ENCODE results near the gene EN2.

Gene EN2

DNA sequence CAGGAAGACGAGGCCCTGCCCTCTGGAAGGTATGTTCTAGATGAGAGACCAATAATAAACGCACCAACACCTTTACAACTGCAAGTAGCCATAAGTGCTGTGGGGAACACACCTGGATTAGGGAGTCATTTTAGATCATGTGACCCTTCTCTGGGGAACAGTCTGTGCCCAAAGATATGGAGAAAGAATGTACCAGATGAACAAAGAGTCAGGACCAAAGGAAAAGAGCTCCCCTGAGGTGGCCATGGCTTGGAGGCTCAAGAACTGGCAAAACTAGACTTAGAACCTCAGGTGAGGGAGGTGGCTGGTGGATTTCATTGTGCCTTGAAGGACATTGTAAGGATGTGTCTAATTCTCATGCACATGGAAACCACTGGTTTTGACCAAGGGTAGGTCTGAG is 10.3 kb upstream of the EN2 start:
- no peak for TF ChIP-seq ZBTB7A (IDR thresholded peaks at IDR 0.05; ENCODE audit: low read depth)
- TF ChIP-seq, protein P1, sequence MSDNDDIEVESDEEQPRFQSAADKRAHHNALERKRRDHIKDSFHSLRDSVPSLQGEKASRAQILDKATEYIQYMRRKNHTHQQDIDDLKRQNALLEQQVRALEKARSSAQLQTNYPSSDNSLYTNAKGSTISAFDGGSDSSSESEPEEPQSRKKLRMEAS (IDR thresholded peaks at IDR 0.05), result no peak

DNA sequence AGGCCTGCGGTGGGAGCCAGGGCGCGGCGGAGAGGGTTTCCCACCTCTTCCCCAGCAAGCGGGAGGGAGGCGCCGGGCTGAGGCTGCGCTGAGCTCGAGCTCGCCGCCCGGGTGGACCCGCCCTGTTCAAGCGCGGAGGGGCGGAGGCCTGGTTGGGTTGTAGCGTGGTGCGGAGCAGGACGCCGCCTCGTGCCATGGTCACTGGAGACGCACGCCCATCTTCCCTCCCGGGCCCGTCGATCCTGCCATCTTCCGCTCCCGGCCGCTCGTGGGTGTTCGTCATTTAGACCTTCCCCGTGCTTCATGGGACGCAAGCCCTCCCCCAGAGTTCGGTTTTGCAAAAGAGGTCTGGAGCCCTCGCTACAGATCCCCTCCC is 9.3 kb upstream of the EN2 start:
- TF ChIP-seq YY1 (IDR thresholded peaks at IDR 0.05; ENCODE audit: low read depth), result no peak
- no peak for TF ChIP-seq TAF1 (IDR thresholded peaks at IDR 0.05; ENCODE audit: low read depth)
- TF ChIP-seq FOXM1 (IDR thresholded peaks at IDR 0.05; ENCODE audit: borderline replicate concordance, low read depth), result no peak
- TF ChIP-seq TCF12 (IDR thresholded peaks at IDR 0.05; ENCODE audit: low read depth), result no peak
- TF ChIP-seq TEAD4 (IDR thresholded peaks at IDR 0.05), result no peak
- TF ChIP-seq, protein P2, sequence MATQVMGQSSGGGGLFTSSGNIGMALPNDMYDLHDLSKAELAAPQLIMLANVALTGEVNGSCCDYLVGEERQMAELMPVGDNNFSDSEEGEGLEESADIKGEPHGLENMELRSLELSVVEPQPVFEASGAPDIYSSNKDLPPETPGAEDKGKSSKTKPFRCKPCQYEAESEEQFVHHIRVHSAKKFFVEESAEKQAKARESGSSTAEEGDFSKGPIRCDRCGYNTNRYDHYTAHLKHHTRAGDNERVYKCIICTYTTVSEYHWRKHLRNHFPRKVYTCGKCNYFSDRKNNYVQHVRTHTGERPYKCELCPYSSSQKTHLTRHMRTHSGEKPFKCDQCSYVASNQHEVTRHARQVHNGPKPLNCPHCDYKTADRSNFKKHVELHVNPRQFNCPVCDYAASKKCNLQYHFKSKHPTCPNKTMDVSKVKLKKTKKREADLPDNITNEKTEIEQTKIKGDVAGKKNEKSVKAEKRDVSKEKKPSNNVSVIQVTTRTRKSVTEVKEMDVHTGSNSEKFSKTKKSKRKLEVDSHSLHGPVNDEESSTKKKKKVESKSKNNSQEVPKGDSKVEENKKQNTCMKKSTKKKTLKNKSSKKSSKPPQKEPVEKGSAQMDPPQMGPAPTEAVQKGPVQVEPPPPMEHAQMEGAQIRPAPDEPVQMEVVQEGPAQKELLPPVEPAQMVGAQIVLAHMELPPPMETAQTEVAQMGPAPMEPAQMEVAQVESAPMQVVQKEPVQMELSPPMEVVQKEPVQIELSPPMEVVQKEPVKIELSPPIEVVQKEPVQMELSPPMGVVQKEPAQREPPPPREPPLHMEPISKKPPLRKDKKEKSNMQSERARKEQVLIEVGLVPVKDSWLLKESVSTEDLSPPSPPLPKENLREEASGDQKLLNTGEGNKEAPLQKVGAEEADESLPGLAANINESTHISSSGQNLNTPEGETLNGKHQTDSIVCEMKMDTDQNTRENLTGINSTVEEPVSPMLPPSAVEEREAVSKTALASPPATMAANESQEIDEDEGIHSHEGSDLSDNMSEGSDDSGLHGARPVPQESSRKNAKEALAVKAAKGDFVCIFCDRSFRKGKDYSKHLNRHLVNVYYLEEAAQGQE (IDR thresholded peaks at IDR 0.05; ENCODE audit: low read depth), result no peak
- no peak for TF ChIP-seq ZBTB7A (IDR thresholded peaks at IDR 0.05; ENCODE audit: low read depth)
- no peak for TF ChIP-seq EP300 (IDR thresholded peaks at IDR 0.05; ENCODE audit: borderline replicate concordance)
- TF ChIP-seq CEBPB (IDR thresholded peaks at IDR 0.05), result no peak
- TF ChIP-seq CREB1 (IDR thresholded peaks at IDR 0.05; ENCODE audit: low read depth), result no peak
- no peak for TF ChIP-seq RAD21 (IDR thresholded peaks at IDR 0.05; ENCODE audit: low read depth)
- TF ChIP-seq, protein P3, sequence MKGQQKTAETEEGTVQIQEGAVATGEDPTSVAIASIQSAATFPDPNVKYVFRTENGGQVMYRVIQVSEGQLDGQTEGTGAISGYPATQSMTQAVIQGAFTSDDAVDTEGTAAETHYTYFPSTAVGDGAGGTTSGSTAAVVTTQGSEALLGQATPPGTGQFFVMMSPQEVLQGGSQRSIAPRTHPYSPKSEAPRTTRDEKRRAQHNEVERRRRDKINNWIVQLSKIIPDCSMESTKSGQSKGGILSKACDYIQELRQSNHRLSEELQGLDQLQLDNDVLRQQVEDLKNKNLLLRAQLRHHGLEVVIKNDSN (IDR thresholded peaks at IDR 0.05), result no peak
- no peak for TF ChIP-seq EGR1 (IDR thresholded peaks at IDR 0.05)
- TF ChIP-seq NFIC (IDR thresholded peaks at IDR 0.05), result no peak
- TF ChIP-seq, protein P1 (IDR thresholded peaks at IDR 0.05), result no peak

DNA sequence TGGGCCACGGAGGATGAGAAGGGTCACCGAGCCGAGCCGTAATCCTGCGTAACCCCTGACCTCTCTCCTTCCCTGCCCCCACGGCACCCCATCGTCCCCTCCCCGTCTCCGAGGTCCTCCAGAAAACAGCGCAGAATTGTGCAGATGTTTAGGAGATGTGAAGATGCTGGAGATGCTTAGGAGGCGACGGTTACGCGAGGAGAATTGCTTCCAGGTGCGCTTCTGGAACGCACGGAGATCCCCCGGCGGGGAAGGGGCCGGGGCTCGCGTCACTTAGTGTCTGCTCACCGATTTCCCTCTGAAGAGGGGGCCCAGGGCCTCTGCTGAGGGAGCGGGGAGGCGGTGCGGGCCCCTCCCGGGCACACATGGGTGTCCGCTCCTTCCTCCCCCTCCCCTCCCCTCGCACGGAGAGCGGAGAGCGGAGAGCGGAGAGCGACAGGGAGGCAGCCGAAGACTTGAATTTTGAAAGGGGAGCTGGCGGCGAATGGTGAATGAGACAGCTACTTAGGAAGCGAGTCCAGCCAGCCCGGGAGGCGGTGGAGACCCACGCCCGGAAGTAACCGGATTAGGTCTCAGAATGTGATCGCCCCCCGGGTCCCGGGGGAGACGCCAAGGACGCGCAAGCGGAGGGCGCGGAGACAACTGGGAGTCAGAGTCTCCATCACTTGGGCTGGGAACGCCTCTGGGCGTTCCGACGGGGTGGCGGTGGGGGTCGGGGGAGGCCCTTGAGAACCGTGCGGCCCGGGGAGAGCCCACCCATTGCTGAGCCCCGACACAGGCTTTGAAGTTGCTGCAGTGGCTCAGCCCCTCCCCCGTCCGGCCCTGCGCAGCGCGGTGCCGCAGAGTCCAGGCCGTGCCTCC is 8.7 kb upstream of the EN2 start:
- no peak for TF ChIP-seq EP300 (IDR thresholded peaks at IDR 0.05; ENCODE audit: borderline replicate concordance)
- no peak for TF ChIP-seq CEBPB (IDR thresholded peaks at IDR 0.05)

DNA sequence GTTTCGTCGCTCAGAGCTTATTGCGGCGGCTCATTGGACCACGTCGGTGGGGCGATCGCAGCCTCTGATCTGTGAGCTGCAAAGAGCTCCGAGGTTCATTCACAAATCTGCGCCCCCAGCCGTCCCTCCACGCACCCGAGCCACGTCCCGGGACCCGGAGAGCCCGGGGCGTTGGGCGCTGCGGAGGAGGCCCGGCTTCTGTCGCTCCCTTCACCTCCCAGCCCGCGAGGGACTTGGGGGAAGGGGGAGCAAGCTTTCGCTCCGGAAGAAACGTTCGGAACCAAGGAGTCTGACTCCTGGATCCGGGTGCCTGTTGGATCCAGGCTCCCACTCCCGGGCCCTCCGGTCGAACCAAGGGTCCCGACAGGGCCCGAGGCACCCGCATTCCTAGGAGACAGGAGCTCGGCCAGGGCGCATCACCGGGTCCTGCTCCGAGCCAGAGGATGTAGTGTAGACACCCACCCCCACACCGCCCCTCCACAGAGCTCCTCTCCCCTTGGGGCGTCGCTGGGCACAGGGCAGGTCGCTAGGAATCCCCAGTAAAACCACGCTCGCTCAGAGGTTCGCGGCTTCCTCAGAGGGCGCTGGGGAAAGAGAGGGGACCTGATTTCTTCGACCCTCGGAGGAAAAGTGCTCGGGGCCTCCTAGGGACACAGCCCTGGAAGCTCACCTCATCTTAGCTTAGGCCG is 7.9 kb upstream of the EN2 start:
- TF ChIP-seq NFIC (IDR thresholded peaks at IDR 0.05), result no peak
- TF ChIP-seq CEBPB (IDR thresholded peaks at IDR 0.05), result no peak
- TF ChIP-seq ZBTB7A (IDR thresholded peaks at IDR 0.05; ENCODE audit: low read depth), result no peak
- TF ChIP-seq TCF12 (IDR thresholded peaks at IDR 0.05; ENCODE audit: low read depth), result no peak
- no peak for TF ChIP-seq EP300 (IDR thresholded peaks at IDR 0.05; ENCODE audit: borderline replicate concordance)
- no peak for TF ChIP-seq RAD21 (IDR thresholded peaks at IDR 0.05; ENCODE audit: low read depth)

DNA sequence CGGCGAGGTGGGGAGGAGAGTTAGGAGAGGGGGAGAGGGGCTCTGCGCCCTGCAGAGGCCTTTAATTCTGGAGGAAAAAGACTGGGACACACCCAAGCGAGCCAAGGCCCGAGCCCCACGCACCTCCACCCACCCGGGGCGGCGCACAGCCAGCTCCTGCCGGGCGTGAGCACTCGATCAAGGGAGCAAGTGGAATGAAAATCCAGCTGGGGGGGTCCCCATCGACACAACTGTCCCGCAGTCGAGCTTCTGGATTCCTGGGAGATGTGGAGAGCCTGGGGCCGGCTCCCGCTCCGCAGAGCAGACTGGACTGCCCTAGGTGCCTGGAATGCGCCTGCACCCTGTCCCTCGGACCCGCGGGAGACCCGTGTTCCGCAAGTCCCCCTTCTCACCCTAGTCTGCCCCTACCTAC is 7.4 kb upstream of the EN2 start:
- TF ChIP-seq, protein P3 (IDR thresholded peaks at IDR 0.05), result no peak
- TF ChIP-seq RAD21 (IDR thresholded peaks at IDR 0.05; ENCODE audit: low read depth), result no peak
- TF ChIP-seq, protein P1 (IDR thresholded peaks at IDR 0.05), result no peak
- no peak for TF ChIP-seq NFIC (IDR thresholded peaks at IDR 0.05)
- TF ChIP-seq CREB1 (IDR thresholded peaks at IDR 0.05; ENCODE audit: low read depth), result no peak
- TF ChIP-seq CEBPB (IDR thresholded peaks at IDR 0.05), result no peak
- no peak for TF ChIP-seq TCF12 (IDR thresholded peaks at IDR 0.05; ENCODE audit: low read depth)
- no peak for TF ChIP-seq TEAD4 (IDR thresholded peaks at IDR 0.05)
- TF ChIP-seq EP300 (IDR thresholded peaks at IDR 0.05; ENCODE audit: borderline replicate concordance), result no peak
- TF ChIP-seq ZBTB7A (IDR thresholded peaks at IDR 0.05; ENCODE audit: low read depth), result no peak
- TF ChIP-seq FOXM1 (IDR thresholded peaks at IDR 0.05; ENCODE audit: borderline replicate concordance, low read depth), result no peak
- no peak for TF ChIP-seq YY1 (IDR thresholded peaks at IDR 0.05; ENCODE audit: low read depth)
- TF ChIP-seq EGR1 (IDR thresholded peaks at IDR 0.05), result no peak

DNA sequence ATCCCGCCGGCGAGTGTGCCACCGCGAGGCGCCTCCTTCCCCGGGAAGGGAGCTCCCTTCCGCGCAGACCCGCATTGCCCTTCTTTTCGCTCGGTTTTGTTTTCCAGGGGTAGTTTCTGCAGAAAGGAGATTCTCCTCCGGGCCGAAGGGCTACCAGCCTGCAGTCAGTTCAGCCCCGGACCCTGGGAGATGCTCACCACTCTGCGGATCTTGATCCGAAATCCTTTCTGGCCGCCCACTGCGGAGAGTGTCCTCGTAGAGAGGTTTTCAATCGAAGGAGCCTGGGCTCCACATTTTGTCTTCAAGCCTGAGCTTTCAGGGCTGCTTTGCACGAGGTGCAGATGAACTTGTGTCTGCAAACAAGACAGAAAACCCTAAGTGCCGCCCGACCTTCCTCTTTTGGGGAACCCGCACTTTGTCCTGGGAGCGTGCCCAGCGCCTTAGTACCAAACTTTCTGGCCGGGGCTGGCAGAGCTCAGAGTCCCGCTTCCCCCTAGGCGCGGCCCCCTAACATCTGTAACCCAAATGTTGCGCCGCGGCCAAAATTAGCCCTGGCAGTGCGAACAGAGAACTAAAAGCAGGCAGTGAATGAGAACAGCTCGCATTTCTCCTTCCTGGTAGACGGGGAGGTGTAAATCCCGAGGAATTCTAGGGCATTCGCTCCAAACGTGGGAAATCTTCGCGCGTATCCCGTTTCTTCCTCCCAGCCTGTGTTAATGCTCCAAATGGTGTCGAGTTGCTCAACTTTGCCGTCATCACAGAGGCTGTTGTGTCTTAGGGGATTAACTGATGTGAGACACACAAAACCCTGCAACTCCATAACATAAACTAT is 6.7 kb upstream of the EN2 start:
- TF ChIP-seq TCF12 (IDR thresholded peaks at IDR 0.05; ENCODE audit: low read depth) (no peak), FOXM1 (IDR thresholded peaks at IDR 0.05; ENCODE audit: borderline replicate concordance, low read depth) (no peak), TEAD4 (IDR thresholded peaks at IDR 0.05) (no peak)

DNA sequence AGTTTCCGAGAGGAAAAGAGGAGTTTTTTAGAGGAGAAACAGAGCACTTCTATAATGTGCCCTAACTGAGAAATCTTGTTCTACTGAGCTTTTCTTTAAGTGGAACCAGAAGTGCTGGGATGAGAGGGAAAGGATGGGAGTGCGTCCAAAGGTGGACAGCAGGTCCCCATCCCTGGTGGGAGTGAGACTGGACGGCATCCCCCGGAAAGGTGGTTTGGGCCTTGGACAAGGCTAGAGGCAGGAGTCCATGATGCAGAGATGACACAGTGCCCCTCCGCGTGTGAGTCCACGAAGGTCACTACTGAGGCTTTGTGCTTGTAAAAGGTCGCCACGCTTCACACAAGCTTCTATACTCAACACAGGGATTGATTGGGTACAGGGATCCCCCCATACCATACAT is 6.1 kb upstream of the EN2 start:
- no peak for TF ChIP-seq FOXM1 (IDR thresholded peaks at IDR 0.05; ENCODE audit: borderline replicate concordance, low read depth)
- TF ChIP-seq TCF12 (IDR thresholded peaks at IDR 0.05; ENCODE audit: low read depth), result no peak
- TF ChIP-seq, protein P1 (IDR thresholded peaks at IDR 0.05), result no peak
- no peak for TF ChIP-seq ZBTB7A (IDR thresholded peaks at IDR 0.05; ENCODE audit: low read depth)
- TF ChIP-seq YY1 (IDR thresholded peaks at IDR 0.05; ENCODE audit: low read depth), result no peak
- no peak for TF ChIP-seq TEAD4 (IDR thresholded peaks at IDR 0.05)
- TF ChIP-seq CREB1 (IDR thresholded peaks at IDR 0.05; ENCODE audit: low read depth), result no peak
- TF ChIP-seq CEBPB (IDR thresholded peaks at IDR 0.05), result no peak
- no peak for TF ChIP-seq EGR1 (IDR thresholded peaks at IDR 0.05)
- no peak for TF ChIP-seq EP300 (IDR thresholded peaks at IDR 0.05; ENCODE audit: borderline replicate concordance)

Data from Ishikawa (cell line).